ENCODE results near the gene TUBB8B.
"Not testable (repeated sequence)": the region's sequence is repeated elsewhere in the genome, so short reads cannot be mapped to it uniquely, and the experiment has no call there.

The TUBB8B gene

DNA sequence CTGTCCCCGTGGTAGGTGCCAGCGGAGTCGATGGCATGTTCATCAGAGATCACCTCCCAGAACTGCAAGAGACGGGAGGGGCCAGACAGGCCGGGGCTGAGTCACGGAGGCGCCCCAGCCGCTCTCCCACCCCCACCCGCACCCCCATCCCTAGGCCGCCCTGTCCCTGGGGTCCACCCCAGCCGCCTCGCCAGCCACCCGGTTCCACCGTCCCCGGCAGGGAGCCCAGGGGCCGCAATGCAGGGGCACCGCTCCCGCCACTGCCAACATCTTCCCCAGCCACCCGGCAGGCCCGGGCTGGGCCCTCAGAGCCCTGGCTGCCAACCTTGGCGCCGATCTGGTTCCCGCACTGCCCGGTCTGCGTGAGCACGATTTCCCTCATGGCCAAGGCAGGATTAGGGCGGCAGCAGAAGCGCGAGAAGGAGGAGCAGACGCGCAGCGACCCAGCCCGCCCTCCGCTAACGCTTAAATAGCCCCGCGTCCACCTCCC is at the start of gene TUBB8B:
TUBB8B (minus strand) TSS at position 440 of the 490 bp plus-strand sequence; CDS start at position 382, 58 bp downstream.
- not testable (repeated sequence) for DNase-seq

DNA sequence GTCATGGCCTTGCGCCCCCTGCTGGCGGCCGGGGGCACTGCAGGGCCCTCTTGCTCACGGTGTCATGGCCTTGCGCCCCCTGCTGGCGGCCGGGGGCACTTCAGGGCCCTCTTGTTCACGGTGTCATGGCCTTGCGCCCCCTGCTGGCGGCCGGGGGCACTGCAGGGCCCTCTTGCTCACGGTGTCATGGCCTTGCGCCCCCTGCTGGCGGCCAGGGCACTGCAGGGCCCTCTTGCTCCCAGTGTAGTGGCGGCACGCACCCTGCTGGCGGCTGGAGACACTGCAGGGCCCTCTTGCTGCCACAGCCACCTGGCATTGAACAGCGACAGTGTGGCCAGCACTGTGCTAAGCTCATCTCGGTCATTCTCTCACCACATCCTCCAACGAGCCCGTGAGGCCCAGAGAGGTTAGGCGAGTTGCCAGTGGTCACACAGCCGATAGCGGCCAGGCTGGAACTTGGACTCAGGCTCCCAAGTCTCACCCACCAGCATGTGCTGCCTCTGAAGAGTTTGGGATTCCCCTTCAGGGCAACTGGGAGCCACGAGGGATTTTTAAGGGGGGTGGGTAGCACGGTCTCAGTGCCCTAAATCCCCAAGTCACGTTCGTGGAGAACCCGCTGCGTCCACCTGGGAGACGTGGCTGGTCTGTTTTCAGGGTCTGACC is 48.0 kb upstream of the TUBB8B start:
- not testable (repeated sequence) for DNase-seq

- DNase-seq = not testable (repeated sequence)
Observed at GRCh38 chr18:96767-97131, 47.3 kb upstream of the TUBB8B start.

- not testable (repeated sequence) for DNase-seq
Observed at GRCh38 chr18:96101-96766, 46.8 kb upstream of the TUBB8B start.

DNA sequence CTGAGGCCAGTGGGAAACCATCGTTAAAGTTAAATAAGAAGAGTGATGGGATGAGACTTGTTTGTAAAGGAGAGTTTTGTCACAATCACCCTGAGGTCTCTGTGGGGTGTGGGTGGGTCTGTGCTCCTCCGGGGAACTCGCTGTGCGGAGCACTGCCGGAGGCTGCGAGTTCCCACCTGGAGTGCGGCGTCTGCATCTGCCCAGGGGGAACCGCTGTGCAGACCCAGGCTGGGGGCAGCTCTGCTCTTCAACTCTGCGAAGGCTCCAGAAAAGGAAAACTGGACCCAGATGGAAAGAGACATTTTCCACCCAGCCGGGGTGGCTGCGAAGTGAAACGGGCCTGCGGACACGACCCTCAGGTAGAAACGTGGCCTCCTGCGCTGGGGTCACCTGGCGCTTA is 46.2 kb upstream of the TUBB8B start:
- DNase-seq = not testable (repeated sequence)

- peak; percentile 9 for DNase-seq
Observed at GRCh38 chr18:93897-94408, 44.5 kb upstream of the TUBB8B start.

GRCh38 chr18:91561-91960 is 42.1 kb upstream of the TUBB8B start:
- DNase-seq = peak; percentile 2

GRCh38 chr18:90396-91193 is 41.2 kb upstream of the TUBB8B start:
- DNase-seq = peak; percentile 35

GRCh38 chr18:89124-89523 is 39.7 kb upstream of the TUBB8B start:
- not testable (repeated sequence) for DNase-seq

GRCh38 chr18:84801-85200 is 35.4 kb upstream of the TUBB8B start:
- not testable (repeated sequence) for DNase-seq

DNA sequence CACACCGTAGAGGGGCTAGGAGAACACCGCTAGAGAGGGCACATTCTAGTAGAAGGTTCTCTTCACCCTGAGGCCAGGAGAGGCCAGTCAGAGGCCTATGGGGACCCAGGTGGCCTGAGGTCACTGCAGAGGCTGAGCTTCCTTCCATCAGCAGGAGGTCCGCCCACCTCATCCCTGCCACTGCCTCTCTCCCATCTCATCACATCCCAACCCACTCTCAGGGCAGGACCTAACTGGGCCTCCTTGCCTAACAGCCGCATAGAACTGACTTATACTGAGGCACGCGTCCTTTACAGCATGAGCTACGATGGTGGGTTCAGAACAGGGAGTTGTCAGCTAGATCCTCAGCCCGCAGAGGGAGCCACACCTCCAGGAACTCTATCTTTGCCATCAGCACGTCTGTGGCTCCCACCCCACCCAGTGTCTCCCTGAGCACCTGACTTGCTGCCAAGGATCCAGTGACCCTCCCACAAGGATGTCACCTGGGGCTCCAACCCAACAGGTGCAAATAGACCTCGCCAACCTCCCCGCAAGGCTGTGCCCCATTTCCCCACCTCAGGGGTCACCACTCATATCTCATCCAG is 33.3 kb upstream of the TUBB8B start:
- peak; percentile 32 for DNase-seq

DNA sequence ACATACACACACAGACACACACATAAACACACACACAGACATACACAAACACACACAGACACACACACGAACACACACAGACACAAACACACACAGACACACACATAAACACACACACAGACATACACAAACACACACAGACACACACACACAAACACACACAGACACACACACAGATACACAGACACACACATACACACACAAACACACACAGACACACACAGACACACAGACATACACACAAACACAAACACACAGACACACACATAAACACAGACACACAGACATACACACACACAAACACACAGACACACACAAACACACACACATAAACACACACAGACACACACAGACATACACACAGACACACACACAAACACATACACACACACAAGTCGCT is 31.5 kb upstream of the TUBB8B start:
- not testable (repeated sequence) for DNase-seq

DNA sequence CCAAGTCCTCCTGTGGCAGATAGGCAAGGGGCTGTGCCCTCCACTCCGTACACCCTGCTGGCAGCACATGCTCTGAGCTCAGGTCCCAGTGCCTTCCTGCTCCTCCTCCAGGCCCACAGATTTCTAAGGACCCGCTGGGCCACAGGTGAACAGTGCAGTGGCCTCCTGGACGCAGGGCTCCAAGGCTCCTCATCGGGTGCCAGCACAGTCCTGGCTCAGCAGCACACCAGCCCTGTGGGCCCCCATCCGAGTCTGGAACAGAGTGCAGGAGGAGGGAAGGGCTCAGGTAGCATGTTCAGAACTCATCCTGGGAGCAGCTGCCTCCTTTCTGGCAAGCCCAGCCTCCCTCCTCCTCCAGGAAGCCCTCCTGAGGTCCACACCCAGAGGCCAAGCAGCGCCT is 30.8 kb upstream of the TUBB8B start:
- DNase-seq = not testable (repeated sequence)

- DNase-seq = not testable (repeated sequence)
Observed at GRCh38 chr18:75525-76160, 26.2 kb upstream of the TUBB8B start.

DNA sequence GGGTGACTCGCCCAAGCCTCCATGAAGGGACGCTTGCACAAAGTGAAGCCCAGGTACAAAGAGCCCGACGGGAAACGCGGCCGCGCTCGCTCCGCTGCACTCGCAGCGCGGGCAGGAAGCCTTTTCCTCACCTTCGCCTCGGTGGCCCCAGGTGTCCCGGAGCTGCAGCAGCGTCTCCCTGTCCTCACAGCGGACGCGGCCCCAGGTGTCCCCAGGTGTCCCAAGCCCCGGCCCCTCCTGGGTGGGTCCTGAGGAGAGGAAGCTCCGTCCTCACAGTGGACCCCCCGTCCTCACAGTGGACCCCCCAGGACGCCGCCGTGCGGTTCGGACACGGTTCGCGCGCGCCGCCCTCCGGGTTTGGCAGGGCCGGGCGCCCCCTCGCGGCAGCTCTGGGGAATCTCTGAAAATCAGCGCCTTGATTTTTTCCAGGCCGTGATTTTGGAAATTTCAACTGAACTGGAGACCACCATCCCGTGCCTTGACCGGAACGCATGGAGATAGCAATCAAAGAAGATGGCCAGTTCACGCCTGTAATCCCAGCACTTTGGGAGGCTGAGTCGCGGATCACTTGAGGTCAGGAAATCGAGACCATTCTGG is 23.9 kb upstream of the TUBB8B start:
- not testable (repeated sequence) for DNase-seq

DNA sequence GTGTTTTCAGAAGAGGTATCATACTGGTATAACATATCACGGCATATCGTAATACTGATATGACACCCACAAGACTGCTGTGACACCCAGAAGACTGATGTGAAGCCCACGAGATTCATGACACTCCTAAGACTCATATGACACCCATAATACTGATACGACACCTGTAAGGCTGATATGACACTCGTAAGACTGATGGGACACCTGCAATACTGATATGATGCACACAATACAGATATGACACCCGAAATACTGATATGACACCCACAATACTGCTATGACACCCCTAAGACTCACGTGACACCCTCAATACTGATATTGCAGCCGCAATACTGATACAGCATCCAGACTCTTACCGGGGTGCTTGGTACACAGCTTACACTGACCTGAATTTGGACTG is 18.3 kb upstream of the TUBB8B start:
- not testable (repeated sequence) for DNase-seq

- not testable (repeated sequence) for DNase-seq
Observed at GRCh38 chr18:64279-64678, 14.9 kb upstream of the TUBB8B start.

- not testable (repeated sequence) for DNase-seq
Observed at GRCh38 chr18:63656-64055, 14.2 kb upstream of the TUBB8B start.

DNA sequence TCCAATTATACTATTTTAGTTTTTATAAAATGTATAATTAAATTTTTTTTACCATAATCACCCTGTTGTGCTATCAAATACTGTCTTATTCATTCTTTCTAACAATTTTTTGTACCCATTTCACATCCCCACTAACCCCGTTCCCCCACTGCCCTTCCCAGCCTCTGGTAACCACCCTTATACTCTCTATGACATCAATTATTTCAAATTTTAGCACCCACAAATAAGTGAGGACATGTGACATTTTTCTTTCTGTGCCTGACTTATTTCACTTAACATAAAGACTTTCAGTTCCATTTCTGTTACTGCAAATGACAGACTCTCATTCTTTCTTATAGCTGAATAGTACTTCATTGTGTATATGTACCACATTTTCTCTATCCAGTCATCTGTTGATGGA is 5.0 kb upstream of the TUBB8B start:
- DNase-seq = not testable (repeated sequence)

- DNase-seq = not testable (repeated sequence)
Observed at GRCh38 chr18:48696-49095, 719 bp downstream of the TUBB8B start.

DNA sequence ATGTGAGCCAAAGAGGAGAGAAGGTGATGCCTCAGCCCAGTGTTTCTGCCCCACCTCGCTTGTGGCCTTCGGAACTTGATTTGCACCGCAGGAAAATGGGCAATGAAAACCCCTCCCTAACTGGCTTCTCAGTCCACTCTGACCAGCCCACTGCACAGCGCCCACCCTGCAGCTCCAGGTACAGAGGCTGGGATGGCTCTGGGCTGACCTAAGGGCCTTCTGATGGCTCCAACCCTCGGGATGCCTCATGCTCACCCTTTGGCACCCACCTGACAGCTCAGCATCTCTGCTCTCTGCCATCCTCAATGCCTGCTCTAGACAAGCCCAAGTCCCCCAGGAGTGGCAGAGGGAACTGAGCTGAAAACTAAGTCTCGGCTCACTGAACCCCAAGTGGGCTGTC is 36.2 kb downstream of the TUBB8B start:
- DNase-seq = not testable (repeated sequence)

GRCh38 chr18:12773-13172 is 36.6 kb downstream of the TUBB8B start:
- not testable (repeated sequence) for DNase-seq
